HepG2 (cell line): Measurements from ENCODE around the gene PEX3. TPM values are rescaled to one million over a fixed set of nuclear protein-coding genes. Genes with fewer than 3 reads are reported as not detected.

Source experiments
- AFF4 ChIP-seq: sonication (generic); formaldehyde crosslinking; IDR thresholded peaks from 2 replicates; pipeline ENCODE4 v1.4.0; 2020; ENCODE audit warnings: missing genetic modification reagents
- CHD2 ChIP-seq: IDR thresholded peaks from 2 replicates; pipeline ENCODE4 v1.6.1; 2011; ENCODE audit warnings: low read depth, low read length, improper control_type of control experiment
- CREBL2 ChIP-seq: sonication (generic); formaldehyde crosslinking; IDR thresholded peaks from 2 replicates; pipeline ENCODE4 v1.8.1; 2023; ENCODE audit warnings: missing genetic modification reagents, mild to moderate bottlenecking, borderline replicate concordance
- KAT8 ChIP-seq: IDR thresholded peaks from 2 replicates; pipeline ENCODE4 v1.6.1; 2016; ENCODE audit warnings: missing genetic modification reagents, missing compliant biosample characterization
- PTBP1 ChIP-seq: fragments of 200-400 bp; formaldehyde crosslinking; IDR thresholded peaks from 2 replicates; pipeline ENCODE4 v1.6.1; 2018; ENCODE audit warnings: low read length, low read depth; ENCODE audit not compliant: poor library complexity, severe bottlenecking
- ZNF17 ChIP-seq: sonication (generic); formaldehyde crosslinking; IDR thresholded peaks from 2 replicates; pipeline ENCODE4 v1.5.0; 2020; ENCODE audit warnings: mild to moderate bottlenecking, missing genetic modification reagents
- ZNF761 ChIP-seq: sonication (generic); formaldehyde crosslinking; conservative IDR thresholded peaks from 2 replicates; pipeline ENCODE4 v1.4.0; 2020; ENCODE audit warnings: mild to moderate bottlenecking, missing genetic modification reagents
- ZNF792 ChIP-seq: IDR thresholded peaks from 2 replicates; pipeline ENCODE4 v1.6.1; 2016
- polyA plus RNA-seq, 8 experiments: library from polyadenylated mRNA; depleted of rRNA in 3 of 8; stranded (reverse) in 7 of 8; unstranded in 1 of 8; fragments of >200 nt; fragmentation: Illumina TruSeq in 4 of 8; extraction: Trizol in 4 of 8; gene quantifications; 2 replicates each; pipeline versions ENCODE4 v1.2.1 to v1.2.3, GENCODE V29; 2011 to 2016; ENCODE audit warnings: low read depth in 4 of 8, missing spikeins in 1 of 8, mixed read lengths in 1 of 8; ENCODE audit not compliant: insufficient read depth in 1 of 8
- total RNA-seq, 5 experiments: library from RNA; depleted of rRNA; stranded (reverse); fragments of >200 nt; fragmentation: Illumina TruSeq; extraction: Trizol; gene quantifications; 2 replicates each; pipeline ENCODE4 v1.2.3, GENCODE V29; 2016; ENCODE audit warnings: low read depth in 1 of 5
- TF ChIP-seq, protein P1 (sequence below), 2 experiments: sonication (generic) in 1 of 2; formaldehyde crosslinking in 1 of 2; IDR thresholded peaks; 2 replicates each; pipeline versions ENCODE4 v1.6.1 to v1.9.0; 2014 to 2022; ENCODE audit warnings: antibody characterized with exemption in 1 of 2, borderline replicate concordance in 1 of 2, inconsistent platforms in 1 of 2, low read depth in 1 of 2, missing genetic modification reagents in 1 of 2
- TF ChIP-seq, protein P2 (sequence below): IDR thresholded peaks from 2 replicates; pipeline ENCODE4 v1.6.1; 2016; ENCODE audit warnings: missing biosample characterization, missing genetic modification reagents, low read depth

PEX3 gene
- total and polyA plus RNA-seq, 2 of the 13 experiments (the other 11 are each of a cell fraction or from before 2014, with no cell fraction given), result 30.9 to 40.8 TPM

DNA sequence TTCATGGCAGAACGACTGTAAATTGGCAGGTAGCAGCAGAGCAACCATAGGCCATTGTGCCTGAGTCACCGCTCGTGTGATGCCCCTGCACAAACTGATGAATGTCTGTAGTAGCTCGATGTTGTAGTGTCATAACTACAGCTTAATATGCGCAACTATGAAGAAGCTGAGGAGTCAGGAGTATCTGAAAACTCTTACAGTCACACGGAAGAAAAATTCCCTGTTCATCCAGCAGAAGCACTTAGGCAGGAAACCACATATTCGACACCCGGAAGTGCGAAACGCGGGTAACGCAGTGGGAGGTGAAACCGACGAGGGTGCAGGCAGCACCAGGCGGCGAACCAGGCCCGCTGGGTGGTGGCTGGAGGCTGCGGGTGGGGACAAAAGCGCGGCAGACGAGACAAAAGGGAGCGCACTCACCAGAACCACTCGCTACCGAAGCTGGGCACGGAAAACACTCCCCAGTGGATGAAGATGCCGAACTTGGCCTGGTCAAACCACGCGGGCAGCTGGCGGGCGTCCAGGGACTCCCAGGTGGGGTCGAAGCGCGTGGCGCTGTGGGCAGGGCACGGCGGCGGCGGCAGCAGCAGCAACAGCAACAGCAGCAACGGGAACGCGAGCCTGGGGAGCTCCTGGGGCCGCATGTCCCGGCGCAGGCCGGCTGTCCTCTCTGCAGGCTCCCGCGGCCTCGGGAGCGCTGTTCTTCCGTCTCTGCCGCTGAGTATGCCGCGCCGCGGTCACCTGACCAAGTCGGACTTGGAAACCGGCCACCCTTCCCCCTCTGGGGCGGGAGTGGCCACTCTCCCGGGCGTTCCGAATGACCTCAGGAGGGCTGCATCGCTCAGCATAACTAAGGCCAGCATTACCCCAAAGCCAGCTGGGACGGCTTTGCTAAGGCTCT lies 60.6 kb downstream of the PEX3 start, which contains the start of gene FUCA2 (continued):
- 0 out of 2 replicates have a peak, but pooled peaks have one; percentile 33 for TF ChIP-seq AFF4 (CRISPR knock-in tag)
- TF ChIP-seq CREBL2 (CRISPR knock-in tag), result peak; percentile 92; the same call in 1 of the 2 replicates
- TF ChIP-seq ZNF792 (CRISPR knock-in tag), result peak; percentile 65
- TF ChIP-seq, protein P1, sequence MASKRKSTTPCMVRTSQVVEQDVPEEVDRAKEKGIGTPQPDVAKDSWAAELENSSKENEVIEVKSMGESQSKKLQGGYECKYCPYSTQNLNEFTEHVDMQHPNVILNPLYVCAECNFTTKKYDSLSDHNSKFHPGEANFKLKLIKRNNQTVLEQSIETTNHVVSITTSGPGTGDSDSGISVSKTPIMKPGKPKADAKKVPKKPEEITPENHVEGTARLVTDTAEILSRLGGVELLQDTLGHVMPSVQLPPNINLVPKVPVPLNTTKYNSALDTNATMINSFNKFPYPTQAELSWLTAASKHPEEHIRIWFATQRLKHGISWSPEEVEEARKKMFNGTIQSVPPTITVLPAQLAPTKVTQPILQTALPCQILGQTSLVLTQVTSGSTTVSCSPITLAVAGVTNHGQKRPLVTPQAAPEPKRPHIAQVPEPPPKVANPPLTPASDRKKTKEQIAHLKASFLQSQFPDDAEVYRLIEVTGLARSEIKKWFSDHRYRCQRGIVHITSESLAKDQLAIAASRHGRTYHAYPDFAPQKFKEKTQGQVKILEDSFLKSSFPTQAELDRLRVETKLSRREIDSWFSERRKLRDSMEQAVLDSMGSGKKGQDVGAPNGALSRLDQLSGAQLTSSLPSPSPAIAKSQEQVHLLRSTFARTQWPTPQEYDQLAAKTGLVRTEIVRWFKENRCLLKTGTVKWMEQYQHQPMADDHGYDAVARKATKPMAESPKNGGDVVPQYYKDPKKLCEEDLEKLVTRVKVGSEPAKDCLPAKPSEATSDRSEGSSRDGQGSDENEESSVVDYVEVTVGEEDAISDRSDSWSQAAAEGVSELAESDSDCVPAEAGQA (IDR thresholded peaks at IDR 0.05; ENCODE audit: low read depth), result peak; percentile 56
- TF ChIP-seq, protein P1 (CRISPR knock-in tag; IDR thresholded peaks at IDR 0.05; ENCODE audit: borderline replicate concordance), result peak; percentile 91; the same call in 1 of the 2 replicates
- peak; percentile 96 for TF ChIP-seq KAT8
- TF ChIP-seq CHD2, result peak; percentile 61; the same call in 1 of the 2 replicates
- TF ChIP-seq ZNF761 (CRISPR knock-in tag), result peak; percentile 94
- TF ChIP-seq, protein P2, sequence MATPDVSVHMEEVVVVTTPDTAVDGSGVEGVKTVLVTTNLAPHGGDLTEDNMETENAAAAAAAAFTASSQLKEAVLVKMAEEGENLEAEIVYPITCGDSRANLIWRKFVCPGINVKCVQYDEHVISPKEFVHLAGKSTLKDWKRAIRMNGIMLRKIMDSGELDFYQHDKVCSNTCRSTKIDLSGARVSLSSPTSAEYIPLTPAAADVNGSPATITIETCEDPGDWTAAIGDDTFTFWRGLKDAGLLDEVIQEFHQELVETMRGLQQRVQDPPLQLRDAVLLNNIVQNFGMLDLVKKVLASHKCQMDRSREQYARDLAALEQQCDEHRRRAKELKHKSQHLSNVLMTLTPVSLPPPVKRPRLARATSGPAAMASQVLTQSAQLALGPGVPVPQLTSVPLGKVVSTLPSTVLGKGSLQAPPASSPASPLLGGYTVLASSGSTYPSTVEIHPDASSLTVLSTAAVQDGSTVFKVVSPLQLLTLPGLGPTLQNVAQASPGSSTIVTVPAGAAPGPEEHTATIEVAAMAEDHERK, result no peak; the same call in 1 of the 2 replicates
- TF ChIP-seq ZNF17, result 0 out of 2 replicates have a peak, but pooled peaks have one; percentile 92
- peak; percentile 57 for TF ChIP-seq PTBP1
